LNCAP (cell line): ENCODE results near the gene PLK3.

ENCODE experiments used
- CTCF ChIP-seq: fragments of 450-650 bp; IDR thresholded peaks from 2 replicates; pipeline ENCODE4 v1.5.1; 2017; ENCODE audit warnings: mild to moderate bottlenecking

The PLK3 gene

GRCh38 chr1:44835738-44836675 is 35.8 kb downstream of the PLK3 start:
- peak; percentile 90 for TF ChIP-seq CTCF

GRCh38 chr1:44839576-44839975 is 39.4 kb downstream of the PLK3 start:
- no peak for TF ChIP-seq CTCF

GRCh38 chr1:44842486-44842861 is 42.3 kb downstream of the PLK3 start:
- no peak for TF ChIP-seq CTCF

- no peak for TF ChIP-seq CTCF
Observed at GRCh38 chr1:44842862-44843655, 42.9 kb downstream of the PLK3 start, which contains the start of gene PTCH2. Gene PTCH2, minus strand, starts transcription at chr1:44843253. Its CDS starts 321 bp downstream, at chr1:44842932.

GRCh38 chr1:44846985-44847384 is 46.8 kb downstream of the PLK3 start:
- TF ChIP-seq CTCF, result no peak

GRCh38 chr1:44847845-44848244 is 47.7 kb downstream of the PLK3 start:
- no peak for TF ChIP-seq CTCF

- TF ChIP-seq CTCF, result no peak
Observed at GRCh38 chr1:44848456-44849181, 48.4 kb downstream of the PLK3 start.
